HepG2 (cell line): Measurements from ENCODE around the gene MYH10. TPM values are rescaled to one million over a fixed set of nuclear protein-coding genes. Genes with fewer than 3 reads are reported as not detected.

Source experiments
- CREM ChIP-seq, 2 experiments: sonication (generic) in 1 of 2; formaldehyde crosslinking in 1 of 2; IDR thresholded peaks; 2 replicates each; pipeline versions ENCODE4 v1.4.0 to v1.6.1; 2016 to 2020; ENCODE audit warnings: antibody characterized with exemption in 1 of 2, mild to moderate bottlenecking in 1 of 2, missing genetic modification reagents in 1 of 2
- GMEB2 ChIP-seq: IDR thresholded peaks from 2 replicates; pipeline ENCODE4 v1.6.1; 2016; ENCODE audit warnings: missing biosample characterization, missing genetic modification reagents, low read depth
- POLR2G ChIP-seq: fragments of 200-400 bp; formaldehyde crosslinking; IDR thresholded peaks from 2 replicates; pipeline ENCODE4 v1.6.1; 2018; ENCODE audit warnings: mild to moderate bottlenecking, low read depth, low read length, moderate library complexity
- SMAD3 ChIP-seq: sonication (generic); formaldehyde crosslinking; IDR thresholded peaks from 2 replicates; pipeline ENCODE4 v1.4.0; 2020; ENCODE audit warnings: missing genetic modification reagents
- SOX13 ChIP-seq, 3 experiments: fragments of 450-650 bp in 1 of 3; sonication (generic) in 1 of 3; formaldehyde crosslinking in 1 of 3; IDR thresholded peaks in 2 of 3; conservative IDR thresholded peaks in 1 of 3; 2 replicates each; pipeline versions ENCODE4 v1.5.0 to v1.6.1; 2016 to 2020; ENCODE audit warnings: antibody characterized with exemption in 1 of 3, mild to moderate bottlenecking in 1 of 3, missing compliant biosample characterization in 1 of 3, missing genetic modification reagents in 1 of 3, moderate library complexity in 1 of 3
- ZBTB26 ChIP-seq: IDR thresholded peaks from 2 replicates; pipeline ENCODE4 v1.6.1; 2016; ENCODE audit warnings: missing compliant biosample characterization, missing genetic modification reagents, borderline replicate concordance
- ZNF318 ChIP-seq: sonication (generic); formaldehyde crosslinking; IDR thresholded peaks from 2 replicates; pipeline ENCODE4 v1.4.0; 2020; ENCODE audit warnings: mild to moderate bottlenecking, missing genetic modification reagents
- ZNF367 ChIP-seq: sonication (generic); formaldehyde crosslinking; IDR thresholded peaks from 2 replicates; pipeline ENCODE4 v1.4.0; 2020; ENCODE audit warnings: missing genetic modification reagents, borderline replicate concordance
- ZNF672 ChIP-seq: sonication (generic); formaldehyde crosslinking; IDR thresholded peaks from 2 replicates; pipeline ENCODE4 v1.8.1; 2022; ENCODE audit warnings: missing genetic modification reagents
- ZNF710 ChIP-seq: sonication (generic); formaldehyde crosslinking; IDR thresholded peaks from 2 replicates; pipeline ENCODE4 v1.5.0; 2020; ENCODE audit warnings: mild to moderate bottlenecking, missing genetic modification reagents, borderline replicate concordance
- polyA plus RNA-seq, 8 experiments: library from polyadenylated mRNA; depleted of rRNA in 3 of 8; stranded (reverse) in 7 of 8; unstranded in 1 of 8; fragments of >200 nt; fragmentation: Illumina TruSeq in 4 of 8; extraction: Trizol in 4 of 8; gene quantifications; 2 replicates each; pipeline versions ENCODE4 v1.2.1 to v1.2.3, GENCODE V29; 2011 to 2016; ENCODE audit warnings: low read depth in 4 of 8, missing spikeins in 1 of 8, mixed read lengths in 1 of 8; ENCODE audit not compliant: insufficient read depth in 1 of 8
- total RNA-seq, 5 experiments: library from RNA; depleted of rRNA; stranded (reverse); fragments of >200 nt; fragmentation: Illumina TruSeq; extraction: Trizol; gene quantifications; 2 replicates each; pipeline ENCODE4 v1.2.3, GENCODE V29; 2016; ENCODE audit warnings: low read depth in 1 of 5

MYH10 gene
- total and polyA plus RNA-seq, 2 of the 13 experiments (the other 11 are each of a cell fraction or from before 2014, with no cell fraction given), result 43.4 to 68.6 TPM

- TF ChIP-seq ZNF672 (CRISPR knock-in tag) (no peak), ZBTB26 (CRISPR knock-in tag) (no peak; the same call in 1 of the 2 replicates), ZNF318 (CRISPR knock-in tag) (no peak), ZNF710 (no peak; the same call in 1 of the 2 replicates), SOX13 (IDR thresholded peaks at IDR 0.05) (0 out of 2 replicates have a peak, but pooled peaks have one; percentile 19), SOX13 (CRISPR knock-in tag; conservative IDR thresholded peaks at IDR 0.05 in 1 of 2, IDR thresholded peaks at IDR 0.05 in 1 of 2) (peak in 1 of 2 experiments; percentile 5; a peak in 1 of 4 replicates), CREM (IDR thresholded peaks at IDR 0.05) (no peak), CREM (CRISPR knock-in tag; IDR thresholded peaks at IDR 0.05) (no peak), POLR2G (peak; percentile 94), SMAD3 (no peak), GMEB2 (no peak), ZNF367 (CRISPR knock-in tag) (peak; percentile 64; the same call in 1 of the 2 replicates)
Measured at GRCh38 chr17:8435245-8436168, 195.0 kb downstream of the MYH10 start, which contains the start of gene NDEL1 (continued).
